HL-60 (cell line): ENCODE data around the gene THSD7A.

ENCODE experiments used
- GABPA ChIP-seq: IDR thresholded peaks from 2 replicates; pipeline ENCODE4 v1.6.1; 2012; ENCODE audit warnings: low read depth
- POLR2AphosphoS5 ChIP-seq: IDR thresholded peaks from 2 replicates; pipeline ENCODE4 v1.6.1; 2012; ENCODE audit warnings: low read depth
- SPI1 ChIP-seq: IDR thresholded peaks from 2 replicates; pipeline ENCODE4 v1.6.1; 2012; ENCODE audit warnings: low read depth, mild to moderate bottlenecking, borderline replicate concordance
- TF ChIP-seq, protein P1 (sequence below): IDR thresholded peaks from one replicate; pipeline ENCODE4 v1.5.1; 2011; ENCODE audit warnings: low read length, control low read depth, inconsistent platforms; ENCODE audit not compliant: insufficient read depth
- TF ChIP-seq, protein P2 (sequence below): IDR thresholded peaks from 2 replicates; pipeline ENCODE4 v1.6.1; 2012; ENCODE audit warnings: low read depth; ENCODE audit not compliant: insufficient replicate concordance

- TF ChIP-seq, protein P1, sequence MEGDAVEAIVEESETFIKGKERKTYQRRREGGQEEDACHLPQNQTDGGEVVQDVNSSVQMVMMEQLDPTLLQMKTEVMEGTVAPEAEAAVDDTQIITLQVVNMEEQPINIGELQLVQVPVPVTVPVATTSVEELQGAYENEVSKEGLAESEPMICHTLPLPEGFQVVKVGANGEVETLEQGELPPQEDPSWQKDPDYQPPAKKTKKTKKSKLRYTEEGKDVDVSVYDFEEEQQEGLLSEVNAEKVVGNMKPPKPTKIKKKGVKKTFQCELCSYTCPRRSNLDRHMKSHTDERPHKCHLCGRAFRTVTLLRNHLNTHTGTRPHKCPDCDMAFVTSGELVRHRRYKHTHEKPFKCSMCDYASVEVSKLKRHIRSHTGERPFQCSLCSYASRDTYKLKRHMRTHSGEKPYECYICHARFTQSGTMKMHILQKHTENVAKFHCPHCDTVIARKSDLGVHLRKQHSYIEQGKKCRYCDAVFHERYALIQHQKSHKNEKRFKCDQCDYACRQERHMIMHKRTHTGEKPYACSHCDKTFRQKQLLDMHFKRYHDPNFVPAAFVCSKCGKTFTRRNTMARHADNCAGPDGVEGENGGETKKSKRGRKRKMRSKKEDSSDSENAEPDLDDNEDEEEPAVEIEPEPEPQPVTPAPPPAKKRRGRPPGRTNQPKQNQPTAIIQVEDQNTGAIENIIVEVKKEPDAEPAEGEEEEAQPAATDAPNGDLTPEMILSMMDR: no peak
- TF ChIP-seq, protein P2, sequence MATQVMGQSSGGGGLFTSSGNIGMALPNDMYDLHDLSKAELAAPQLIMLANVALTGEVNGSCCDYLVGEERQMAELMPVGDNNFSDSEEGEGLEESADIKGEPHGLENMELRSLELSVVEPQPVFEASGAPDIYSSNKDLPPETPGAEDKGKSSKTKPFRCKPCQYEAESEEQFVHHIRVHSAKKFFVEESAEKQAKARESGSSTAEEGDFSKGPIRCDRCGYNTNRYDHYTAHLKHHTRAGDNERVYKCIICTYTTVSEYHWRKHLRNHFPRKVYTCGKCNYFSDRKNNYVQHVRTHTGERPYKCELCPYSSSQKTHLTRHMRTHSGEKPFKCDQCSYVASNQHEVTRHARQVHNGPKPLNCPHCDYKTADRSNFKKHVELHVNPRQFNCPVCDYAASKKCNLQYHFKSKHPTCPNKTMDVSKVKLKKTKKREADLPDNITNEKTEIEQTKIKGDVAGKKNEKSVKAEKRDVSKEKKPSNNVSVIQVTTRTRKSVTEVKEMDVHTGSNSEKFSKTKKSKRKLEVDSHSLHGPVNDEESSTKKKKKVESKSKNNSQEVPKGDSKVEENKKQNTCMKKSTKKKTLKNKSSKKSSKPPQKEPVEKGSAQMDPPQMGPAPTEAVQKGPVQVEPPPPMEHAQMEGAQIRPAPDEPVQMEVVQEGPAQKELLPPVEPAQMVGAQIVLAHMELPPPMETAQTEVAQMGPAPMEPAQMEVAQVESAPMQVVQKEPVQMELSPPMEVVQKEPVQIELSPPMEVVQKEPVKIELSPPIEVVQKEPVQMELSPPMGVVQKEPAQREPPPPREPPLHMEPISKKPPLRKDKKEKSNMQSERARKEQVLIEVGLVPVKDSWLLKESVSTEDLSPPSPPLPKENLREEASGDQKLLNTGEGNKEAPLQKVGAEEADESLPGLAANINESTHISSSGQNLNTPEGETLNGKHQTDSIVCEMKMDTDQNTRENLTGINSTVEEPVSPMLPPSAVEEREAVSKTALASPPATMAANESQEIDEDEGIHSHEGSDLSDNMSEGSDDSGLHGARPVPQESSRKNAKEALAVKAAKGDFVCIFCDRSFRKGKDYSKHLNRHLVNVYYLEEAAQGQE: no peak
- TF ChIP-seq POLR2AphosphoS5: no peak
- no peak for TF ChIP-seq GABPA
- peak; percentile 41; the same call in 1 of the 2 replicates for TF ChIP-seq SPI1
Measured at GRCh38 chr7:11623093-11623678, 208.8 kb downstream of the THSD7A start.
